Measurements from ENCODE around the gene PPP2R2C. TPM values are rescaled to one million over a fixed set of nuclear protein-coding genes. Genes with fewer than 3 reads are reported as not detected.

Gene PPP2R2C
- total and polyA plus RNA-seq, 9 of the 15 experiments (the other 6 are each of a cell fraction or from before 2014, with no cell fraction given), result 0.04 to 0.06 TPM; not detected in 7

DNA sequence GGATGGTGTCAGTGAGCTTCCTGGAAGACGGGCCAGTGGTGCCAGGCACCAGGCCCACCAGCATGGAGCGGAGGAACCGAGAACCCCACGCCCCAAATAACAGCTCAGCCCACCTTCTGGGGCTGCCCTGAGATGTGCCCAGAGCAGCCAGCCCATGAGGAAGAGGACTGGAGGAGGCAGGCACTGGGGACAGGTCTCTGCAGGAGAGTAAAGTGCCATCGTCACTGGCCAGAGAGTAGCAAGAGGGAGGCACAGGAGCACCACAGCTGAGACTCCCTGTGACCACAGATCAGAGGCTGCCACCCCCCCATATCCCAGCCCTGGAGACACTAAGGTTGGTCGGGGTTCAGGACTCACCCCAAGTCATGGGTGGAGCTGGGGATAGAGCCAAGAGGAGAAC lies 63.0 kb downstream of the PPP2R2C start:
- POLR2A ChIA-PET, result interaction anchor here (0.6 kb wide), 1 partner anchor 743 kb away, joined by 4 read pairs; no protein-coding TSS in a partner anchor
- Histone ChIP-seq H4K20me1 (replicated peaks; ENCODE audit: control insufficient read depth, insufficient read depth, low read length) (no peaks in the 10 kb centered on the region), H3K79me2 (ENCODE audit: control insufficient read depth, insufficient read depth, low read length) (no peaks in the 10 kb centered on the region), H3K9ac (ENCODE audit: insufficient read depth in 1 of 2, low read depth in 2 of 2, low read length in 2 of 2) (no peak overlapping the region), H3K4me1 (replicated peaks in 1 of 2; ENCODE audit: control insufficient read depth in 2 of 2, insufficient read depth in 2 of 2, low read length in 2 of 2) (no peaks in the 10 kb centered on the region), H3K36me3 (ENCODE audit: control insufficient read depth, insufficient read depth, low read length) (no peaks in the 10 kb centered on the region), H3K9me1 (ENCODE audit: control insufficient read depth, insufficient read depth, low read length) (no peaks in the 10 kb centered on the region), H3K9me3 (replicated peaks; ENCODE audit: control insufficient read depth, insufficient read depth, low read depth, low read length) (no peaks in the 10 kb centered on the region), H3K4me3 (no peak overlapping the region), H3K4me2 (ENCODE audit: insufficient read depth, low read length) (no peak overlapping the region), H2AFZ (ENCODE audit: low read depth, low read length) (no peak overlapping the region), H3K27ac (ENCODE audit: extremely low read depth, low read depth, low read length) (no peak overlapping the region), H3K27me3 (ENCODE audit: control insufficient read depth in 2 of 2, insufficient read depth in 2 of 2, low read length in 2 of 2) (peaks cover 9 to 14% of the 10 kb centered on the region in 2 experiments; a peak in 3 of 5 replicates)
- TF ChIP-seq RBM17 (IDR thresholded peaks at IDR 0.05; ENCODE audit: borderline replicate concordance, low read depth, low read length), result no peak
- TF ChIP-seq, protein P1, sequence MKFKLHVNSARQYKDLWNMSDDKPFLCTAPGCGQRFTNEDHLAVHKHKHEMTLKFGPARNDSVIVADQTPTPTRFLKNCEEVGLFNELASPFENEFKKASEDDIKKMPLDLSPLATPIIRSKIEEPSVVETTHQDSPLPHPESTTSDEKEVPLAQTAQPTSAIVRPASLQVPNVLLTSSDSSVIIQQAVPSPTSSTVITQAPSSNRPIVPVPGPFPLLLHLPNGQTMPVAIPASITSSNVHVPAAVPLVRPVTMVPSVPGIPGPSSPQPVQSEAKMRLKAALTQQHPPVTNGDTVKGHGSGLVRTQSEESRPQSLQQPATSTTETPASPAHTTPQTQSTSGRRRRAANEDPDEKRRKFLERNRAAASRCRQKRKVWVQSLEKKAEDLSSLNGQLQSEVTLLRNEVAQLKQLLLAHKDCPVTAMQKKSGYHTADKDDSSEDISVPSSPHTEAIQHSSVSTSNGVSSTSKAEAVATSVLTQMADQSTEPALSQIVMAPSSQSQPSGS (CRISPR knock-in tag; IDR thresholded peaks at IDR 0.05), result no peak
- no peak for TF ChIP-seq TEAD1 (CRISPR knock-in tag; IDR thresholded peaks at IDR 0.05)
- ATAC-seq, result no peak
- intact Hi-C loops (cut with micrococcal nuclease) (no loop called here), in situ Hi-C loops (cut with MboI) (no loop called here)
- 0% methylated on average over 6 of the region's 6 CpGs for WGBS (ENCODE audit: insufficient coverage, low coverage, missing lambda C conversion rate)
- BruUV-seq (replicated peaks), result no TSS peak
- FAIRE-seq, result no peak
- no peak for DNase-seq (ENCODE audit: extremely low read depth in 1 of 4, low spot score in 3 of 4)
- CTCF ChIA-PET (ENCODE audit: low intra/inter-chr PET ratio), result no interaction called here

DNA sequence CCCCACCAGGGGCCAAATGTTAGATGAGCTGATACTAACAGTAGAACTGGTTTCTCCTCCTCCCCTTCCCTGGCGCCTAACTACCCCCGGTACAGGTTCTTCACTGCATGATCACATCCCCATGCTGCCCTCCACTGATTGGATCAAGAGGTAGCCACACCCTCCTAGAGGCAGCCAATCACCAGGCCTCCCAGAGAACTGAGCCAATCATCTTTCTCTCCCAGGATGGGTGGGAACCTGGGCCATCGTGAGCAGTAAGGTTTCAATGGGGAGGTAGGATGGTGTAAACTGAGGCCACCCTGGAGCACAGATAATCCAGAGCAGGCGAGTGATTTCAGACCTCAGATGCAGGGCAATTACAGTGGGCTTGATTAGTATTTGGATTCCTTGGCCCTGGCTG lies 64.2 kb downstream of the PPP2R2C start:
- H3K9me1 ChIP-seq (ENCODE audit: control insufficient read depth, insufficient read depth, low read length), result no peaks in the 10 kb centered on the region
- 0% methylated on average over 4 of the region's 4 CpGs for WGBS (ENCODE audit: insufficient coverage, low coverage, missing lambda C conversion rate)
- H2AFZ ChIP-seq (ENCODE audit: low read depth, low read length), result no peak overlapping the region
- no peaks in the 10 kb centered on the region for H4K20me1 ChIP-seq (replicated peaks; ENCODE audit: control insufficient read depth, insufficient read depth, low read length)
- FAIRE-seq (no peak), ATAC-seq (peak; percentile 97), DNase-seq (ENCODE audit: extremely low read depth in 1 of 4, low spot score in 3 of 4) (peak; percentile 24 to 83 (median 77))
- TF ChIP-seq FOS (IDR thresholded peaks at IDR 0.05; ENCODE audit: extremely low read depth, insufficient read length) (peak; percentile 9), NFYB (IDR thresholded peaks at IDR 0.05; ENCODE audit: extremely low read depth, insufficient read length) (peak; percentile 66), SAFB2 (IDR thresholded peaks at IDR 0.05; ENCODE audit: borderline replicate concordance, low read depth, low read length, severe bottlenecking) (no peak)
- no peak overlapping the region for H3K4me3 ChIP-seq
- intact Hi-C loops (cut with micrococcal nuclease) (no loop called here), in situ Hi-C loops (cut with MboI) (no loop called here)
- ChIA-PET CTCF (ENCODE audit: low intra/inter-chr PET ratio) (no interaction called here), POLR2A (no interaction called here)
- H3K4me2 ChIP-seq (ENCODE audit: insufficient read depth, low read length), result no peak overlapping the region
- BruUV-seq (replicated peaks), result no TSS peak
- no peaks in the 10 kb centered on the region for H3K4me1 ChIP-seq (replicated peaks in 1 of 2; ENCODE audit: control insufficient read depth in 2 of 2, insufficient read depth in 2 of 2, low read length in 2 of 2)
- no peaks in the 10 kb centered on the region for H3K9me3 ChIP-seq (replicated peaks; ENCODE audit: control insufficient read depth, insufficient read depth, low read depth, low read length)
- H3K27me3 ChIP-seq (ENCODE audit: control insufficient read depth in 2 of 2, insufficient read depth in 2 of 2, low read length in 2 of 2), result peaks cover 12 to 26% of the 10 kb centered on the region in 2 experiments; a peak in 3 of 5 replicates
- no peak overlapping the region for H3K9ac ChIP-seq (ENCODE audit: insufficient read depth in 1 of 2, low read depth in 2 of 2, low read length in 2 of 2)
- H3K36me3 ChIP-seq (ENCODE audit: control insufficient read depth, insufficient read depth, low read length), result no peaks in the 10 kb centered on the region
- no peak overlapping the region for H3K27ac ChIP-seq (ENCODE audit: extremely low read depth, low read depth, low read length)
- no peaks in the 10 kb centered on the region for H3K79me2 ChIP-seq (ENCODE audit: control insufficient read depth, insufficient read depth, low read length)
